RKO (cell line): ENCODE data around the gene TARS1.
A peak's percentile ranks its signal among the peaks of the same experiment; 100 is the strongest.
"Not testable (repeated sequence)": the region's sequence is repeated elsewhere in the genome, so short reads cannot be mapped to it uniquely, and the experiment has no call there.

Source experiments
- DNase-seq: peaks from one replicate; pipeline ENCODE4 v3.0.0-alpha.2; 2016; ENCODE audit warnings: low spot score

TARS1 gene

GRCh38 chr5:33488558-33489355 is 48.0 kb downstream of the TARS1 start:
- no peak for DNase-seq

GRCh38 chr5:33489481-33490067 is 48.8 kb downstream of the TARS1 start:
- DNase-seq: no peak

GRCh38 chr5:33490071-33490665 is 49.4 kb downstream of the TARS1 start:
- DNase-seq: no peak

- DNase-seq: no peak
Observed at GRCh38 chr5:33491941-33492340, 51.2 kb downstream of the TARS1 start.

- DNase-seq: no peak
Observed at GRCh38 chr5:33494466-33494865, 53.7 kb downstream of the TARS1 start.

- no peak for DNase-seq
Observed at GRCh38 chr5:33501260-33501659, 60.5 kb downstream of the TARS1 start.

GRCh38 chr5:33501899-33502298 is 61.1 kb downstream of the TARS1 start:
- DNase-seq: no peak

- no peak for DNase-seq
Observed at GRCh38 chr5:33504570-33504969, 63.8 kb downstream of the TARS1 start.

GRCh38 chr5:33507426-33507825 is 66.7 kb downstream of the TARS1 start:
- DNase-seq: peak; percentile 5

GRCh38 chr5:33509036-33509435 is 68.3 kb downstream of the TARS1 start:
- no peak for DNase-seq

- no peak for DNase-seq
Observed at GRCh38 chr5:33513462-33514185, 72.9 kb downstream of the TARS1 start.

GRCh38 chr5:33515366-33515765 is 74.6 kb downstream of the TARS1 start:
- DNase-seq: not testable (repeated sequence)

GRCh38 chr5:33516421-33516820 is 75.7 kb downstream of the TARS1 start:
- DNase-seq: no peak
